ENCODE measurements around the gene DNAJC24.

Gene DNAJC24

GRCh38 chr11:31375879-31376278 is 6.2 kb downstream of the DNAJC24 start:
- TF ChIP-seq ELF4 (IDR thresholded peaks at IDR 0.05), result no peak
- no peak for TF ChIP-seq HDGF (IDR thresholded peaks at IDR 0.05; ENCODE audit: borderline replicate concordance)
- no peak for TF ChIP-seq BHLHE40 (IDR thresholded peaks at IDR 0.05; ENCODE audit: borderline replicate concordance)
- no peak for TF ChIP-seq LEF1 (IDR thresholded peaks at IDR 0.05; ENCODE audit: borderline replicate concordance)
- TF ChIP-seq FOXM1 (IDR thresholded peaks at IDR 0.05; ENCODE audit: borderline replicate concordance), result no peak
- TF ChIP-seq NFRKB (IDR thresholded peaks at IDR 0.05), result no peak
- TF ChIP-seq ARNT (IDR thresholded peaks at IDR 0.05), result no peak
- TF ChIP-seq CTBP1 (IDR thresholded peaks at IDR 0.05; ENCODE audit: borderline replicate concordance), result no peak
- TF ChIP-seq FOXK2 (IDR thresholded peaks at IDR 0.05), result no peak
- TF ChIP-seq, protein P1, sequence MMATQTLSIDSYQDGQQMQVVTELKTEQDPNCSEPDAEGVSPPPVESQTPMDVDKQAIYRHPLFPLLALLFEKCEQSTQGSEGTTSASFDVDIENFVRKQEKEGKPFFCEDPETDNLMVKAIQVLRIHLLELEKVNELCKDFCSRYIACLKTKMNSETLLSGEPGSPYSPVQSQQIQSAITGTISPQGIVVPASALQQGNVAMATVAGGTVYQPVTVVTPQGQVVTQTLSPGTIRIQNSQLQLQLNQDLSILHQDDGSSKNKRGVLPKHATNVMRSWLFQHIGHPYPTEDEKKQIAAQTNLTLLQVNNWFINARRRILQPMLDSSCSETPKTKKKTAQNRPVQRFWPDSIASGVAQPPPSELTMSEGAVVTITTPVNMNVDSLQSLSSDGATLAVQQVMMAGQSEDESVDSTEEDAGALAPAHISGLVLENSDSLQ (IDR thresholded peaks at IDR 0.05), result no peak
- no peak for DNase-seq (ENCODE audit: extremely low spot score)
- CTCF ChIA-PET, result no interaction called here
- POLR2A ChIA-PET, result no interaction called here

DNA sequence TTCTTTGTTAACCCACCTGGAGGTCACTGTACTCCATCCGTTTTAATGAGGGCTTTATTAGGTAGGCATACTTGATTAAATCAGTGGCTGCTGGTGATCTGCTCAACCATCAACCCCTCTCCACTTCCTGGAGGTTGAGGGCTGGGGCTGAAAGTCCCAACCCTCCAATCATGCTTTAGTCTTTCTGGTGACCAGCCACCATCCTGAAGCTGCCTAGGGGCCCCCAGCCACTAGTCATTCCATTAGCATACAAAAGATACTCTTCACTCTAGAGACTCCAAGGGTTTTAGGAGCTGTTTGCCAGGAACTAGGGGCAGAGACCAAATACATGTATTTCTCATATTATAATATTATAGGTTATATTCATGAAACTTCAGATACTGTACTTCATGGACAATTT is 13.5 kb downstream of the DNAJC24 start:
- ChIA-PET POLR2A (no interaction called here), CTCF (no interaction called here)
- TF ChIP-seq NFRKB (IDR thresholded peaks at IDR 0.05), result no peak
- TF ChIP-seq FOXA1 (IDR thresholded peaks at IDR 0.05), result no peak
- no peak for TF ChIP-seq ELF4 (IDR thresholded peaks at IDR 0.05)
- TF ChIP-seq L3MBTL2 (conservative IDR thresholded peaks at IDR 0.05), result no peak
- no peak for TF ChIP-seq FOXM1 (IDR thresholded peaks at IDR 0.05; ENCODE audit: borderline replicate concordance)
- no peak for TF ChIP-seq SP1 (IDR thresholded peaks at IDR 0.05)
- no peak for TF ChIP-seq LEF1 (IDR thresholded peaks at IDR 0.05; ENCODE audit: borderline replicate concordance)
- DNase-seq (ENCODE audit: extremely low spot score), result no peak

GRCh38 chr11:31387379-31387778 is 17.7 kb downstream of the DNAJC24 start:
- DNase-seq (ENCODE audit: extremely low spot score), result no peak
- ChIA-PET CTCF (no interaction called here), POLR2A (no interaction called here)
- TF ChIP-seq HDGF (IDR thresholded peaks at IDR 0.05; ENCODE audit: borderline replicate concordance) (no peak), SUZ12 (IDR thresholded peaks at IDR 0.05) (no peak), FOXA1 (IDR thresholded peaks at IDR 0.05) (no peak), CTBP1 (IDR thresholded peaks at IDR 0.05; ENCODE audit: borderline replicate concordance) (no peak), ELF4 (IDR thresholded peaks at IDR 0.05) (no peak), ZNF384 (IDR thresholded peaks at IDR 0.05) (no peak)

DNA sequence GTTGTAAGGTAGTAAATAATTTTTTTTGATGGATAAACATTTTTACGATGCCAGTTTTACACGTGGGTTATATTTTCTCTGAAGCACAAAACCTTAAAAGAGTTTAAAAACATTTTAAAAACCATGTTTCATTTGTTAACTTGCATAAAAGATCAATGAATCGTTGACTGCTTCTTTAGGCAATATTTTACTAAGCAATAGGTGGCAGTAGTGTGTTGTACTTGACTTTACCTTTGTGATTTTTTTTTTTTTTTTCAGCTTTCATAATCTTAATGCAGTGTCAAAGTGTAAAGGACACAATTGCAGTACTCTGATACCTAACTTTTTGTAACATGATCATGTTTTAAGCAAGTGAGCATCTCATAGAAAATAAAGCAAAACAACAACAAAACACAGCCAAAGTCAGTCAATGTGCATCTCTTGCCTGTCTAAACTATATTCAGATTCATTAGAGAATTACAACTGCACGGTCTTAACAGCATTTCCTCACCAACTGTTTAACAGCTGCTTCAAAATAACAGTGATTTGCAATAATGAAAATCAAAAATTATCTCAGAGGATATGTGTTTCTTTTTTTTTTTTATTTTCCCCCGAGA is 27.7 kb downstream of the DNAJC24 start:
- TF ChIP-seq CTBP1 (IDR thresholded peaks at IDR 0.05; ENCODE audit: borderline replicate concordance) (no peak), ZNF384 (IDR thresholded peaks at IDR 0.05) (peak; percentile 99)
- POLR2A ChIA-PET, result no interaction called here
- DNase-seq (ENCODE audit: extremely low spot score), result peak; percentile 14
- CTCF ChIA-PET, result interaction anchor here (0.6 to 1.4 kb wide), 2 partner anchors 473 to 542 kb away, joined by 4 read pairs; no protein-coding TSS in a partner anchor

GRCh38 chr11:31404614-31405013 is 35.0 kb downstream of the DNAJC24 start:
- CTCF ChIA-PET, result no interaction called here
- TF ChIP-seq NFRKB (IDR thresholded peaks at IDR 0.05) (no peak), ELF4 (IDR thresholded peaks at IDR 0.05) (no peak), L3MBTL2 (conservative IDR thresholded peaks at IDR 0.05) (no peak), TARDBP (IDR thresholded peaks at IDR 0.05) (no peak), BHLHE40 (IDR thresholded peaks at IDR 0.05; ENCODE audit: borderline replicate concordance) (no peak), ARNT (IDR thresholded peaks at IDR 0.05) (no peak), SUZ12 (IDR thresholded peaks at IDR 0.05) (no peak), HDGF (IDR thresholded peaks at IDR 0.05; ENCODE audit: borderline replicate concordance) (no peak), LEF1 (IDR thresholded peaks at IDR 0.05; ENCODE audit: borderline replicate concordance) (no peak), SP1 (IDR thresholded peaks at IDR 0.05) (no peak), FOXA1 (IDR thresholded peaks at IDR 0.05) (no peak), ZNF384 (IDR thresholded peaks at IDR 0.05) (no peak), FOXK2 (IDR thresholded peaks at IDR 0.05) (no peak), FOXM1 (IDR thresholded peaks at IDR 0.05; ENCODE audit: borderline replicate concordance) (no peak), CTBP1 (IDR thresholded peaks at IDR 0.05; ENCODE audit: borderline replicate concordance) (no peak)
- TF ChIP-seq, protein P1 (IDR thresholded peaks at IDR 0.05), result no peak
- no peak for DNase-seq (ENCODE audit: extremely low spot score)
- POLR2A ChIA-PET, result no interaction called here

- POLR2A ChIA-PET, result no interaction called here
- DNase-seq (ENCODE audit: extremely low spot score), result no peak
- CTCF ChIA-PET, result no interaction called here
- TF ChIP-seq BHLHE40 (IDR thresholded peaks at IDR 0.05; ENCODE audit: borderline replicate concordance), result no peak
- no peak for TF ChIP-seq CTBP1 (IDR thresholded peaks at IDR 0.05; ENCODE audit: borderline replicate concordance)
- TF ChIP-seq HDGF (IDR thresholded peaks at IDR 0.05; ENCODE audit: borderline replicate concordance), result no peak
- TF ChIP-seq LEF1 (IDR thresholded peaks at IDR 0.05; ENCODE audit: borderline replicate concordance), result no peak
- no peak for TF ChIP-seq SUZ12 (IDR thresholded peaks at IDR 0.05)
- TF ChIP-seq, protein P1 (IDR thresholded peaks at IDR 0.05), result no peak
- TF ChIP-seq ELF4 (IDR thresholded peaks at IDR 0.05), result no peak
These were observed 38.5 kb downstream of the DNAJC24 start for GRCh38 chr11:31408201-31408600.

- no peak for TF ChIP-seq CTBP1 (IDR thresholded peaks at IDR 0.05; ENCODE audit: borderline replicate concordance)
- TF ChIP-seq LEF1 (IDR thresholded peaks at IDR 0.05; ENCODE audit: borderline replicate concordance), result no peak
- no peak for TF ChIP-seq FOXK2 (IDR thresholded peaks at IDR 0.05)
- no peak for TF ChIP-seq TARDBP (IDR thresholded peaks at IDR 0.05)
- TF ChIP-seq SP1 (IDR thresholded peaks at IDR 0.05), result no peak
- no peak for TF ChIP-seq L3MBTL2 (conservative IDR thresholded peaks at IDR 0.05)
- no peak for TF ChIP-seq HDGF (IDR thresholded peaks at IDR 0.05; ENCODE audit: borderline replicate concordance)
- CTCF ChIA-PET, result no interaction called here
- POLR2A ChIA-PET, result no interaction called here
- no peak for DNase-seq (ENCODE audit: extremely low spot score)
These were observed 43.3 kb downstream of the DNAJC24 start for GRCh38 chr11:31412946-31413345.
